DOHH2 (cell line): ENCODE results near the gene SYN1.

ENCODE experiments used
- EZH2phosphoT487 ChIP-seq: fragments of 200-600 bp; sonication (generic); IDR thresholded peaks from 2 replicates; pipeline ENCODE4 v1.6.1; 2017; ENCODE audit warnings: borderline replicate concordance, mild to moderate bottlenecking, antibody characterized with exemption, low read length, moderate library complexity, mixed read lengths
- TF ChIP-seq, protein P1 (sequence below): fragments of 200-600 bp; sonication (generic); IDR thresholded peaks from one replicate; pipeline ENCODE4 v1.5.1; 2014; ENCODE audit warnings: antibody characterized with exemption, mild to moderate bottlenecking, low read depth, low read length; ENCODE audit not compliant: poor library complexity, severe bottlenecking

DNA sequence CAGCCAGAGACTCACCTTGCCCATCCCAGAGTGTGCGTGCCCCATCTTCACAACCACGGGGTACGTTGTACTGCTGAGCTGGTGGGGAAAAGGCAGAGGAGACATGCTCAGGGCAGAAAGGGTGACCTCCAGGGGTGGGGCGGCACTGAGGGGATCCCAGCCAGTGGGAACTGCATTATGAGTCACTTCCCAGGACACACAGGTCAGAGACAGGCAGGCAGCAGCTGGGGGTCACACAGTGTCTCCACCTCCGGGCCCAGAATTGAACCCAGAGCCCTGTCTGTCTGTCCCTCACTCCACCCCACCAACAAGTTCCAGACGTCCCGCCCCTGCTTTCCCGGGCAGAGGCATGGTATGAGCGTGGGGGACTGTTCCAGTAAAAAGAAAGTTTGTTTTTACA is 42.2 kb downstream of the SYN1 start:
- TF ChIP-seq, protein P1, sequence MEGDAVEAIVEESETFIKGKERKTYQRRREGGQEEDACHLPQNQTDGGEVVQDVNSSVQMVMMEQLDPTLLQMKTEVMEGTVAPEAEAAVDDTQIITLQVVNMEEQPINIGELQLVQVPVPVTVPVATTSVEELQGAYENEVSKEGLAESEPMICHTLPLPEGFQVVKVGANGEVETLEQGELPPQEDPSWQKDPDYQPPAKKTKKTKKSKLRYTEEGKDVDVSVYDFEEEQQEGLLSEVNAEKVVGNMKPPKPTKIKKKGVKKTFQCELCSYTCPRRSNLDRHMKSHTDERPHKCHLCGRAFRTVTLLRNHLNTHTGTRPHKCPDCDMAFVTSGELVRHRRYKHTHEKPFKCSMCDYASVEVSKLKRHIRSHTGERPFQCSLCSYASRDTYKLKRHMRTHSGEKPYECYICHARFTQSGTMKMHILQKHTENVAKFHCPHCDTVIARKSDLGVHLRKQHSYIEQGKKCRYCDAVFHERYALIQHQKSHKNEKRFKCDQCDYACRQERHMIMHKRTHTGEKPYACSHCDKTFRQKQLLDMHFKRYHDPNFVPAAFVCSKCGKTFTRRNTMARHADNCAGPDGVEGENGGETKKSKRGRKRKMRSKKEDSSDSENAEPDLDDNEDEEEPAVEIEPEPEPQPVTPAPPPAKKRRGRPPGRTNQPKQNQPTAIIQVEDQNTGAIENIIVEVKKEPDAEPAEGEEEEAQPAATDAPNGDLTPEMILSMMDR, result no peak
- TF ChIP-seq EZH2phosphoT487, result no peak
